Measurements from ENCODE around the gene SPTAN1.

The SPTAN1 gene

DNA sequence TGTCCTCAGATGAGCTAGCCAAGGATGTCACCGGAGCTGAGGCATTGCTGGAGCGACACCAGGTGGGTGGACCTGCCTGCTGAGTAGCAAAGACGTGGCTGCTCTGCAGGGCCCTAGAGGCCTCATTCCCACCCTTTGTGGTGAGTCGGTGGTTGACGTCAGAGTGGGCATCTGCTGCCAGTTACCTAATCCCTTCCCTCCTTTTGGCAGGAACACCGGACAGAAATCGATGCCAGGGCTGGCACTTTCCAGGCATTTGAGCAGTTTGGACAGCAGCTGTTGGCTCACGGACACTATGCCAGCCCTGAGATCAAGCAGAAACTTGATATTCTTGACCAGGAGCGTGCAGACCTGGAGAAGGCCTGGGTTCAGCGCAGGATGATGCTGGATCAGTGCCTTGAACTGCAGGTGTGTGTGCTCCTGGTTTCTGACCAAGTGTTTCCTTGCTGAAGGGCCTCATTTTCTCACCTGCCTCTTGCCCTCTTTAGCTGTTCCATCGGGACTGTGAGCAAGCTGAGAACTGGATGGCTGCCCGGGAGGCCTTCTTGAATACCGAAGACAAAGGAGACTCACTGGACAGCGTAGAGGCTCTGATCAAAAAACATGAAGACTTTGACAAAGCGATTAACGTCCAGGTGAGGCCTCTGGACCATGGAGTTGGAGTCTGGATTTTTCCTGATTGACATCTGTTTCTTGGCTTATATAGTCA is 55.4 kb downstream of the SPTAN1 start:
- no peak for DNase-seq

DNA sequence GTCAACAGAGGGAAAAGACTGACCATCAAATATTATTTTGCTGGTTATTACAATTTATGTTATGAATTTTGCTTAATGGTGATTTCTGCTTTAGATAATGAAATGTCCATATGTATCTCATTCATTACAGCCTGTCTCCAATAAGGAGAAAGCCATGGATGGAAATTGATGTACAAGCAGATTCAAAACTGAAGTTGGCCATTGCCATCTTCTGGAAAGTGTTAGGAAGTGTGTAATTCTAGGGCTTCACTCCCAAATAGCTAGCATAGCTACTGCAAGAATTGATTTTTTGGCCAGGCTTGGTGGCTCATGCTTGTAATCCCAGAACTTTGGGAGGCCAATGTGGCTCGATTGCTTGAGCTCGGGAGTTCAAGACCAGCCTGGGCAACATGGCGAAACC is 58.5 kb downstream of the SPTAN1 start:
- DNase-seq: no peak

DNA sequence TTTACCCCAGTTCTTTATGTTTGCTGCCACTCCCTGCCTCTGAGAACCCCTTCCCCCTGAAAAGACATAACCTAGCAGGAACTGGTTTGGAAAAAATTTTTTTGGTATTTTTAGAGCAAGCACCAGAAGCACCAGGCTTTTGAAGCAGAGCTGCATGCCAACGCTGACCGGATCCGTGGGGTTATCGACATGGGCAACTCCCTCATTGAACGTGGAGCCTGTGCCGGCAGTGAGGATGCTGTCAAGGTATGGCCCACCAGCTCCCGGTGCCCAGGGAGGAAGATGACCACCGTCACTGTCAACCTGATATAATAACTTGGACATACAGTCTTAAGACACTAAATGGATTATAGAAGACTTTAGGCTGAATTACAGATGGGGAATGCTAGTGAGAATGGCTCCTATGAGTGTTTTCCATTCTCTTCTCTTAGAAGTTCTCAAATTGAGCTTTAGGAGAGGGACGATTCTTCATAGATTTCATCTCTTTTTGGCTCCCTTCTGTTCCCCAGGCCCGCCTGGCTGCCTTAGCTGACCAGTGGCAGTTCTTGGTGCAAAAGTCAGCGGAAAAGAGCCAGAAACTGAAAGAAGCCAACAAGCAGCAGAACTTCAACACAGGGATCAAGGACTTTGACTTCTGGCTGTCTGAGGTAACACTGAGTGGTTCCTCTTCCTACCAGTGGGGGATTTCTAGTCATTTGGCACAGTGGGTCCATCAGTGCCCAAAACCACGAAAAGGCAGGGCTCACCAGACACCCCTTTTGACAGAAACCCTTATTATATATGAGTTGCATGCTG is 59.4 kb downstream of the SPTAN1 start:
- DNase-seq: no peak

- DNase-seq: no peak
Observed at GRCh38 chr9:128614728-128615127, 62.3 kb downstream of the SPTAN1 start.

DNA sequence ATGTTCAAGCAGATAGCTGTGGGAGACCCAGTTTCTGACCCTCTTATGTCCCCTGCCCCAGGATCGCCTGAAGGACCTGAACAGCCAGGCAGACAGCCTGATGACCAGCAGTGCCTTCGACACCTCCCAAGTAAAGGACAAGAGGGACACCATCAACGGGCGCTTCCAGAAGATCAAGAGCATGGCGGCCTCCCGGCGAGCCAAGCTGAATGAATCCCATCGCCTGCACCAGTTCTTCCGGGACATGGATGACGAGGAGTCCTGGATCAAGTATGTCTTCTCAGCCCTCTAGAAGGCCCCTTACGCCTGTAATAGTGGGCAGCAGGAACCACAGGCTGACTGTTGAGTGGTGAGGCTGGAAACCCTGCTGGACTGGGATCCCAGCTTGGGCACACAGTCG is 63.2 kb downstream of the SPTAN1 start:
- DNase-seq: no peak

GRCh38 chr9:128617943-128618342 is 65.6 kb downstream of the SPTAN1 start:
- no peak for DNase-seq

- no peak for DNase-seq
Observed at GRCh38 chr9:128619127-128619526, 66.7 kb downstream of the SPTAN1 start.

GRCh38 chr9:128619779-128620178 is 67.4 kb downstream of the SPTAN1 start:
- DNase-seq: no peak

- DNase-seq: no peak
Observed at GRCh38 chr9:128621730-128622455, 69.5 kb downstream of the SPTAN1 start.

DNA sequence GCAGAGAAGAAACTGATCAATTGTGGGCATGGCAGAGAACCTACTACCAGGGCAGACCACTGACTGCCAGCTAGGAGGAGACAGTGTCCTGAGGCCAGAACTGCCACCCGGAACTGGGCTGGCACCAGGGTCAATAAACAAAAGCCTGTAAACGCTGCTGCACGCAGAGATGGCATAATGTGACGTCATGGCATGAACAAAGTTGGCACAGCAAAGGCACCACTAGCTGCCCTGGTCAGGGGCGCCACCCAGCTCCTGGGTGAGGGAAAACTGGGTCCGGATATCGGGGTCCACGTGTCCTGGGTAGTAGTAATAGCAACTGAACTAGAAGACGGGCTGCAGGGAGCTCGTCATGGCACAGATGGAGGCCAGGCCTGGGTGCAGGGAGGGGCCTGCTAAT is 72.2 kb downstream of the SPTAN1 start:
- DNase-seq: no peak

GRCh38 chr9:128625391-128626146 is 73.2 kb downstream of the SPTAN1 start:
- DNase-seq: no peak

DNA sequence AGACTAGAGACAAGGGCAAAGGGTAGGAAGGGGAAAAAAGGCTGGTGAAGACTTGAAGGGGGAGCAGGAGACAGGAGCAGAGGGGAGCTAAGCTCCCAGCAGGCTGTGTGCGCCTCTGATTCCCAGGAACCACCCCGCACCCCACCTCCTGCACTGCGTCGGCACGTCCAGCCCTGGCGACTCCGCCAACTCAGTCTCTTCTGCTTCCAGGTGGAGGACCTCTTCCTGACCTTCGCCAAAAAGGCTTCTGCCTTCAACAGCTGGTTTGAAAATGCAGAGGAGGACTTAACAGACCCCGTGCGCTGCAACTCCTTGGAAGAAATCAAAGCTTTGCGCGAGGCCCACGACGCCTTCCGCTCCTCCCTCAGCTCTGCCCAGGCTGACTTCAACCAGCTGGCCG is 73.8 kb downstream of the SPTAN1 start:
- DNase-seq: no peak

DNA sequence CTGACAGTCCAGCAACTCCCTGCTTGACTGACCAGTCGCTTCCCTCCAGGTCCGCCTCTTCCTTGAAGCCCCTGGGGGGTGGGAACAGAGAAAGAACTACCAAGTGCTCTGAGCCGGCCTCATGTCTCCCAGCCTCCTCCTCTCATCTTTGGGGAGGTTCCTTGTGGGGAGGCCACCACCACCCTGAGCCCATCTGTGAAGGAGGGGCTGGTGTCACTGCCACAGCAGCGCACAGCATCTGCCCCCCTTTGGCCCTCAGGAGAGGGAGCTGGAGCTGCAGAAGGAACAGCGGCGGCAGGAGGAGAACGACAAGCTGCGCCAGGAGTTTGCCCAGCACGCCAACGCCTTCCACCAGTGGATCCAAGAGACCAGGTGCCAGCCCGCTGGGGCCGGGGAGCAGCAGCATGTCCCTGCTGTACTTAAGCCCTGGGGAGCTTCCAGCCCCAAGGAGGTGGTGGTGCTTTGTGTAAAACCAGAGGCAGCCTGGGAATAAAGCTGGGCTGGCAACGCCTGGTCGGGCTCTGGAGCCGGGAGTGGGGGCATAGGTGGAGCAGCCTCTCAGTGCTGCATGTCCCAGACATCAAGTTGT is 74.8 kb downstream of the SPTAN1 start:
- DNase-seq: no peak

DNA sequence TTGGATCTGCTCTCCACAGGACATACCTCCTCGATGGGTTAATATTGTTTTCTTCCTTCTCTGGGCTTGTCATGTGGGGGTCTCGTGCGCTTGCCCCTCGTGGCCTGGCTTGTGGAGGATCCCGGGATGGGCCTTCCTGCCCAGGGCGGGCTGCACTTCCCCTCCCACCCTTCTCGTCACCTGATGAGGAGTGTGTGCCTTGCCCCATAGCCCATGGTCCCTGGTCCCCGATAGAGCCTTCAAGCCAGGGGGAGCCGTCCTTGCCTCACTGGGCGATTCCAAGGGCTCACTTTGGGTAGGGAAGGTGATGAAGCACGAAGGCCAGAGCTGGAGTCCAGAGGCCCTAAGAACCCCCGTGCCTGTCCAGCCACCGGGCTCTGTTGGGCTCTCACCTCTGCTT is 75.5 kb downstream of the SPTAN1 start:
- DNase-seq: no peak

GRCh38 chr9:128628471-128629048 is 76.2 kb downstream of the SPTAN1 start:
- DNase-seq: no peak

DNA sequence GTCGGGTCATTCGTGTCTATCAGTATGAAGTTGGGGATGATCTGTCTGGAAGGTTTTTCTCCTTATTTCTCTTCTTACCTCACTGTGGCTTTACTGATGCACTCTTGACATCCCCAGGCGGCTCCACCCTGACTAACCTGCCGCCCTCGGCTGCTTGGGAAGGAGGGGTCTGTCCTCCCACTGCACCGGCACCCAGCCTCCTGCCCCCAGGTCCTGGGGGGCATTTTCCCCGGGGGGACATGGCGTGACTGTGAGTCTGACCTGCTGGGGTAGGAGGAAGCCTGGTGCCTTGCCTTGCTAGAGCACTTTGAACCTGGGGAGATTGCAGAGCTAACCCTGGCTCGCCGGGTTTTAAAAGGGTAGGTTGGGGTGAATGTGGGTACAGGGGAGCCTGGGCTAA is 76.7 kb downstream of the SPTAN1 start:
- no peak for DNase-seq

- DNase-seq: no peak
Observed at GRCh38 chr9:128629852-128630545, 77.6 kb downstream of the SPTAN1 start.

GRCh38 chr9:128631636-128632035 is 79.2 kb downstream of the SPTAN1 start:
- DNase-seq: no peak

- no peak for DNase-seq
Observed at GRCh38 chr9:128632066-128632465, 79.7 kb downstream of the SPTAN1 start.

DNA sequence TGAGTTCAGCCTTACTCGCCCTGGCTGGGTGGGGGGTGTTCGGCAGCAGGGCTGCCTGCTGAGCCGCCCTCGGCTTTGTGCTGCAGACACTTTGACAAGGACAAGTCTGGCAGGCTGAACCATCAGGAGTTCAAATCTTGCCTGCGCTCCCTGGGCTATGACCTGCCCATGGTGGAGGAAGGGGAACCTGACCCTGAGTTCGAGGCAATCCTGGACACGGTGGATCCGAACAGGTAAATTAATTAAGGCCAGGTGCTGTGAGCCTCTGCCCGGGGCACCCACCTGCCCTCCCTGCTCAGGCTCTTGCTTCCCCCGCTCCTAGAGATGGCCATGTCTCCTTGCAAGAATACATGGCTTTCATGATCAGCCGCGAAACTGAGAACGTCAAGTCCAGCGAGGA is 80.1 kb downstream of the SPTAN1 start:
- DNase-seq: no peak

DNA sequence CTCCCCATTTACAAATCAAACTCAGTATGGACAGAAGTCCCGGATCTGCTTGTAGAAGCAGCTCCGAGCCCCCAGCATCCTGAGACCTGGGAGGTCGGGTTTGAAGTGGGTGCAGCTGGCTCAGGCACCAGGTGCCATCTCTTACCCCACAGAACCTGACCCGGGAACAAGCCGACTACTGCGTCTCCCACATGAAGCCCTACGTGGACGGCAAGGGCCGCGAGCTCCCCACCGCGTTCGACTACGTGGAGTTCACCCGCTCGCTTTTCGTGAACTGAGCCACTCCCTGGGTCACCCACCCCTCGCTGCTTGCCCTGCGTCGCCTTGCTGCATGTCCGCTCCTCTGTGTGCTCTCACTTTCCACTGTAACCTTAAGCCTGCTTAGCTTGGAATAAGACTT is 80.7 kb downstream of the SPTAN1 start:
- DNase-seq: no peak

DNA sequence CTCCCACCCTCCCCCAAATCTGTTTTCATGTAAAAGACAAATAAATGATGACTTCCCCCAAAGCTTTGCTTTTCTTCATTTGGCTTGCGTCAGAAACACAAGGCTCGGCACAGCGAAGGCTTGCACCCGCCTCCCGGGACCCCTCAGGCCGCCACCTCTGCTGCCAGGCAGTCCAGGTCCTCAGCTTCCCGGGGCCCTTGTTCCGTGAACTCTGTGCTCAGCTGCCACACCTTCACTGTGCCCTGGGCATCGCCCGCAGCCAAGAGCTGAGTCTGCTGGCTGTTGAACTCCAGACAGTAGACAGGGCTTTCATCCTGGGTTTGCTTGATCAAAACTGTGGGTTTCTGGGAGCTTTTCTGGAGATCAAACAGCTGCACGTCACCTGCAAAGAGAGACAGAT is 81.2 kb downstream of the SPTAN1 start:
- no peak for DNase-seq

Data from eye (tissue), 1 donor.